Measurements from ENCODE around the gene TECTB.
A peak's percentile ranks its signal among the peaks of the same experiment; 100 is the strongest.

The TECTB gene

DNA sequence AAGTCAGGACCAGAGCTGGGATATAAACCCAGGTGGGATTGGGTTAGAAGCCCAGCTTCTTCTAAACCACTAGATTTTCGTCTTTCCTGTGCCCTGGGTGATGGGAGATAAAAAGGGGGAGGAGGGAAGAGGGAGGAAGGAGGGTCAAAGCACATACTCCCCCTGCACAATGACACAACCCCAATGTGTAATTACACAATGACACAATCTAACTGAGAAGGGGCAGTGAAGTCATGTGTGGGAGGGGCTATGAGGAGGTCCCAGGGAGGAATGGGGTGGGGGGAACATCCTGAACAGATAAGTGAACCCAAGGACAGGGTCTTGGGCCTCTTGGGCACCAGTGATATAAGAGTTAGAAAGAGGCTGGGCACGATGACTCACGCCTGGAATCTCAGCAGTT lies 44.5 kb downstream of the TECTB start:
- CTCF ChIA-PET: interaction anchor here (1.4 to 1.9 kb wide), 3 partner anchors 12 to 19 kb away, joined by 4 to 11 read pairs (median 4); no protein-coding TSS in a partner anchor
- no peak for DNase-seq (ENCODE audit: extremely low spot score)
- POLR2A ChIA-PET: no interaction called here
- TF ChIP-seq, protein P1, sequence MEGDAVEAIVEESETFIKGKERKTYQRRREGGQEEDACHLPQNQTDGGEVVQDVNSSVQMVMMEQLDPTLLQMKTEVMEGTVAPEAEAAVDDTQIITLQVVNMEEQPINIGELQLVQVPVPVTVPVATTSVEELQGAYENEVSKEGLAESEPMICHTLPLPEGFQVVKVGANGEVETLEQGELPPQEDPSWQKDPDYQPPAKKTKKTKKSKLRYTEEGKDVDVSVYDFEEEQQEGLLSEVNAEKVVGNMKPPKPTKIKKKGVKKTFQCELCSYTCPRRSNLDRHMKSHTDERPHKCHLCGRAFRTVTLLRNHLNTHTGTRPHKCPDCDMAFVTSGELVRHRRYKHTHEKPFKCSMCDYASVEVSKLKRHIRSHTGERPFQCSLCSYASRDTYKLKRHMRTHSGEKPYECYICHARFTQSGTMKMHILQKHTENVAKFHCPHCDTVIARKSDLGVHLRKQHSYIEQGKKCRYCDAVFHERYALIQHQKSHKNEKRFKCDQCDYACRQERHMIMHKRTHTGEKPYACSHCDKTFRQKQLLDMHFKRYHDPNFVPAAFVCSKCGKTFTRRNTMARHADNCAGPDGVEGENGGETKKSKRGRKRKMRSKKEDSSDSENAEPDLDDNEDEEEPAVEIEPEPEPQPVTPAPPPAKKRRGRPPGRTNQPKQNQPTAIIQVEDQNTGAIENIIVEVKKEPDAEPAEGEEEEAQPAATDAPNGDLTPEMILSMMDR (IDR thresholded peaks at IDR 0.05; ENCODE audit: control extremely low read depth, extremely low read depth, low read depth, missing control alignments): no peak

- TF ChIP-seq, protein P1 (IDR thresholded peaks at IDR 0.05; ENCODE audit: control extremely low read depth, extremely low read depth, low read depth, missing control alignments): no peak
- CTCF ChIA-PET: interaction anchor here (0.9 to 1.7 kb wide), 7 partner anchors 13 to 193 kb away, joined by 3 to 6 read pairs (median 5); no protein-coding TSS in a partner anchor
- POLR2A ChIA-PET: no interaction called here
- DNase-seq (ENCODE audit: extremely low spot score): peak; percentile 52
These were observed 47.0 kb downstream of the TECTB start for GRCh38 chr10:112330162-112330561.

GRCh38 chr10:112330607-112331160 lies 47.5 kb downstream of the TECTB start:
- CTCF ChIA-PET: interaction anchor here (0.9 to 1.7 kb wide), 7 partner anchors 14 to 193 kb away, joined by 3 to 6 read pairs (median 5); no protein-coding TSS in a partner anchor
- DNase-seq (ENCODE audit: extremely low spot score): no peak
- TF ChIP-seq, protein P1 (IDR thresholded peaks at IDR 0.05; ENCODE audit: control extremely low read depth, extremely low read depth, low read depth, missing control alignments): no peak
- POLR2A ChIA-PET: no interaction called here

GRCh38 chr10:112332022-112332421 lies 48.8 kb downstream of the TECTB start:
- no peak for DNase-seq (ENCODE audit: extremely low spot score)
- TF ChIP-seq, protein P1 (IDR thresholded peaks at IDR 0.05; ENCODE audit: control extremely low read depth, extremely low read depth, low read depth, missing control alignments): no peak
- CTCF ChIA-PET: interaction anchor here (1.0 to 1.7 kb wide), 3 partner anchors 16 to 140 kb away, joined by 3 to 6 read pairs (median 5); no protein-coding TSS in a partner anchor
- POLR2A ChIA-PET: interaction anchor here (0.7 kb wide), 1 partner anchor 10 kb away, joined by 3 read pairs; no protein-coding TSS in a partner anchor

DNA sequence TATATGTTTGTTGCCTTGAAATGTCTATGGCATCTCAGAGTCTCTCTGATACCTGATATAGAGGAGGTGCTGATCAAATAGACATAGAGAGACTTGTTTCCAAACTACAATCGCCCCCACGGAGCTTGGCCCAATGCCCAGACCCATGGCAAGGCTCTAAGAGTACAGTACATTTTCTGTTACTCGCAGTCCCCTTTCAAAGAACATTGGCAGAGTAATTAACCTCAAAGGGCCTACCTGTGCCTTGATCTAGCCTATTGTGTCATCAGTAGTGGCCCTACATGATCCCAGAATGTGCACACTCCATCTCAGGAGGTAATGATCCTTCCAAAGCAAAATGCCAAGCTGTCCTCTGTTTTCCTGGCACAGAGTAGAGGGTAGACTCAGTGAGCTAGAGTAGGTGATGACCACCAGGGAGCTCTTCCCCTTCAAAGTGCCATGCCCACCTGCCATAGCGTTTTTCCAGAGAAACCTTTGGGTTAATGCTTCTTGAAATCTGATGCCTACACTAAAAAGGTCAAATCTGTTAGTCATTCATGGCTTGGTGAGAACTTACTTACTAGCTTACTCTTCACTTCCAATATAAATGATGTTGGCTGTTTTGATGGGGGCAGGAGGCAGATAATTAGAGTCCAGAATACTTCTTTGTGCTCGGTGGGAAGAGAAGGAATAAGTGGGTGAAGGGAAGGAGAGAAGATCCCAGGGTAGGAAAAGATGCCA lies 49.5 kb downstream of the TECTB start:
- POLR2A ChIA-PET: no interaction called here
- TF ChIP-seq, protein P1 (IDR thresholded peaks at IDR 0.05; ENCODE audit: control extremely low read depth, extremely low read depth, low read depth, missing control alignments): no peak
- CTCF ChIA-PET: interaction anchor here (0.7 to 1.5 kb wide), 4 partner anchors 14 to 138 kb away, joined by 3 to 7 read pairs (median 4); no protein-coding TSS in a partner anchor
- no peak for DNase-seq (ENCODE audit: extremely low spot score)

GRCh38 chr10:112333452-112333851 lies 50.3 kb downstream of the TECTB start:
- TF ChIP-seq, protein P1 (IDR thresholded peaks at IDR 0.05; ENCODE audit: control extremely low read depth, extremely low read depth, low read depth, missing control alignments): no peak
- ChIA-PET POLR2A (no interaction called here), CTCF (interaction anchor here (0.7 to 1.5 kb wide), 2 partner anchors 13 to 137 kb away, joined by 3 to 7 read pairs; no protein-coding TSS in a partner anchor)
- DNase-seq (ENCODE audit: extremely low spot score): no peak

Data from GM10248 (cell line).